GM04504 (cell line): ENCODE data around the gene CFAP97.
"Not testable (repeated sequence)": the region's sequence is repeated elsewhere in the genome, so short reads cannot be mapped to it uniquely, and the experiment has no call there.

Source experiments
- DNase-seq: peaks from one replicate; pipeline ENCODE4 v3.0.0-alpha.2; 2012; ENCODE audit warnings: low read depth

CFAP97 gene

GRCh38 chr4:185203486-185204237, at the start of gene CFAP97:
Gene CFAP97 (minus strand): TSS chr4:185204000. CDS start chr4:185191196, 12,804 bp downstream.
- peak; percentile 77 for DNase-seq

GRCh38 chr4:185249105-185249504, 45.3 kb upstream of the CFAP97 start:
- no peak for DNase-seq

- no peak for DNase-seq
Observed at GRCh38 chr4:185248393-185249039, 44.7 kb upstream of the CFAP97 start.

- no peak for DNase-seq
Observed at GRCh38 chr4:185247151-185247550, 43.4 kb upstream of the CFAP97 start.

- DNase-seq = no peak
Observed at GRCh38 chr4:185246453-185246852, 42.7 kb upstream of the CFAP97 start.

GRCh38 chr4:185244763-185245162, 41.0 kb upstream of the CFAP97 start:
- DNase-seq = no peak

GRCh38 chr4:185243879-185244278, 40.1 kb upstream of the CFAP97 start:
- DNase-seq = no peak

GRCh38 chr4:185242749-185243533, 39.1 kb upstream of the CFAP97 start:
- DNase-seq = no peak

GRCh38 chr4:185240486-185240885, 36.7 kb upstream of the CFAP97 start:
- not testable (repeated sequence) for DNase-seq

- no peak for DNase-seq
Observed at GRCh38 chr4:185238750-185239149, 35.0 kb upstream of the CFAP97 start.

- DNase-seq = no peak
Observed at GRCh38 chr4:185238215-185238681, 34.4 kb upstream of the CFAP97 start.

GRCh38 chr4:185237175-185237574, 33.4 kb upstream of the CFAP97 start:
- DNase-seq = no peak

GRCh38 chr4:185235843-185236503, 32.2 kb upstream of the CFAP97 start:
- DNase-seq = no peak

GRCh38 chr4:185235119-185235842, 31.5 kb upstream of the CFAP97 start:
- no peak for DNase-seq

GRCh38 chr4:185232370-185232769, 28.6 kb upstream of the CFAP97 start:
- DNase-seq = no peak

- no peak for DNase-seq
Observed at GRCh38 chr4:185229021-185229818, 25.4 kb upstream of the CFAP97 start.

GRCh38 chr4:185227713-185228278, 24.0 kb upstream of the CFAP97 start:
- DNase-seq = no peak

- no peak for DNase-seq
Observed at GRCh38 chr4:185227131-185227551, 23.3 kb upstream of the CFAP97 start.

- no peak for DNase-seq
Observed at GRCh38 chr4:185225940-185226339, 22.1 kb upstream of the CFAP97 start.

- no peak for DNase-seq
Observed at GRCh38 chr4:185224597-185224996, 20.8 kb upstream of the CFAP97 start.
